ENCODE measurements around the gene TRUB2. TPM values are rescaled to one million over a fixed set of nuclear protein-coding genes. Genes with fewer than 3 reads are reported as not detected.

TRUB2 gene
- total RNA-seq, 1 donor from 2014 or later: 11.3 TPM

GRCh38 chr9:128276008-128276573 lies 46.2 kb downstream of the TRUB2 start, which contains the start of gene SWI5:
Gene SWI5 (plus strand): TSS chr9:128276276.
- Histone ChIP-seq H3K4me1 (peaks cover 45% of the 10 kb centered on the region), H3K4me3 (peak within 1 kb of the TSS; percentile 89 to 99), H3K27ac (peak within 1 kb of the TSS; percentile 92), H3K9me3 (no peaks in the 10 kb centered on the region), H3K36me3 (peaks cover 0 to 21% of the 10 kb centered on the region in 2 donors), H3K27me3 (no peaks in the 10 kb centered on the region)
- TF ChIP-seq POLR2AphosphoS5 (IDR thresholded peaks at IDR 0.05; ENCODE audit: insufficient read depth in 1 of 2, low read depth in 1 of 2): peak; percentile 94 to 99
- no peak for TF ChIP-seq CTCF (IDR thresholded peaks at IDR 0.05)
- peak in 1 of 2 donors; percentile 96 for TF ChIP-seq POLR2A (IDR thresholded peaks at IDR 0.05)
- intact Hi-C loops (cut with DNase I): no loop called here
- peak; percentile 98 to 99 for DNase-seq (ENCODE audit: extremely low spot score in 2 of 2)

DNA sequence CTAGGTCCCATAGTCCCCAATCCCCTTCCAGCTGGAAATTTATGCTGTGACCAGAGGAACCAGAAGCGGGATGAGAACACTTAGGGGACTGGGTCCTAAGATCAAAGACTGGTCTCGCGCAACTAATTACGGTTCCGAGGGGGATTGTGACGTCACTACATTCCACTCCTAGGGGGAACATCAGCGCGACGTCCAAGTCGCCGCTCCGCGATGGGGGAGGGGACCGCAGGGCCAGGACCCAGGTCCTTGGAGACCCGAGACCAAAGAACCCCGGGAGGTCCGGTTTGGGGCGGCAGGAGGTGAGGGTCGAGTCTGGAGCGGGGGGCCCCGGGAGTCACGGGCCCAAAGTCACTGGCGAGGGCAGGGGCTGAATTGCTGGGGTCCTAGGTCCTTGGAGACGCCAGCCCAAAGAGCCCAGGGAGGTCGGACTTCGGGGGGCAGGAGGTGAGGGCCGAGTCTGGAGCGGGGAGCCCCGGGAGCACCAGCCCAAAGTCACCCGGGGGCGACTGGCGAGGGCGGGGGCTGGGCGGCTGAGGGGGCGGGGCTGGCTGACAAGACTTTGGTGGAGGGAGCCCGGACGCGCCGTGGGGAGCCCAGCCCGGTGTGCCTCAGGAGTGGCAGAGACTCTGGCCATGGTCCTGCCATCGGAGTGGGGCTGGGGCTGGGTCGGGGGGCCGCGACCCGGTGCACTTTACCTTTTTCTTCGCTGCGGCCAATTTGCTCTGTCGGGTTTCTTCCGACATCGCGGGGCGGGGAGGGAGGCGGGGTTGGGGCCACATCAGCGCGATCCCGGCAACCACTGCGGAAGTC lies 46.8 kb downstream of the TRUB2 start, which contains the start of gene GOLGA2:
Gene GOLGA2, minus strand, starts transcription at position 810 of the 810 bp plus-strand sequence. Its CDS starts 31 bp downstream, at position 779.
- Histone ChIP-seq H3K4me1 (peaks cover 47% of the 10 kb centered on the region), H3K4me3 (peak within 1 kb of the TSS; percentile 89 to 99), H3K27me3 (no peaks in the 10 kb centered on the region), H3K36me3 (peaks cover 0 to 23% of the 10 kb centered on the region in 2 donors), H3K27ac (peak within 1 kb of the TSS; percentile 92), H3K9me3 (no peaks in the 10 kb centered on the region)
- intact Hi-C loops (cut with DNase I): no loop called here
- TF ChIP-seq CTCF (IDR thresholded peaks at IDR 0.05) (no peak), POLR2AphosphoS5 (IDR thresholded peaks at IDR 0.05; ENCODE audit: insufficient read depth in 1 of 2, low read depth in 1 of 2) (no peak), POLR2A (IDR thresholded peaks at IDR 0.05) (no peak)
- no peak for DNase-seq (ENCODE audit: extremely low spot score in 2 of 2)

DNA sequence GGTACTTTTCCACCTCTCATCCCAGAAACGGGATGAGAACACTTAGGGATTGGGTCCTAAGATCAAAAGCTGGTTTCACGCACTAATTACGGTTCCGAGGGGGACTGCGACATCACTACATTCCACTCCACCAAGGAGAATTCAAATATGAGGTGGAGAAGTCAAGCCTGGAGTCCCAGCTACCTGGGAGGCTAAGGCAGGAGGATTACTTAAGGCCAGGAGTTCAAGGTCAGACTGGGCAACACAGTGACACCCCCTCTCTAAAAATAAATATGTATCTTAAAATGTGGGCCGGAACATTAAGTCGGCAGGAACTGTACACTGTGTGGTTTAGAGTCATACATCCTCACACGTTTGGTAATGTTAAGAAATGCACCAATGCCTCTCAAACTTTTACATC lies 48.0 kb downstream of the TRUB2 start:
- H3K36me3 ChIP-seq: peaks cover 0 to 25% of the 10 kb centered on the region in 2 donors
- intact Hi-C loops (cut with DNase I): no loop called here
- DNase-seq (ENCODE audit: extremely low spot score in 2 of 2): no peak
- H3K9me3 ChIP-seq: no peaks in the 10 kb centered on the region
- no peak for TF ChIP-seq CTCF (IDR thresholded peaks at IDR 0.05)
- no peak for TF ChIP-seq POLR2AphosphoS5 (IDR thresholded peaks at IDR 0.05; ENCODE audit: insufficient read depth in 1 of 2, low read depth in 1 of 2)
- TF ChIP-seq POLR2A (IDR thresholded peaks at IDR 0.05): no peak
- H3K4me1 ChIP-seq: peaks cover 47% of the 10 kb centered on the region
- peak overlapping the region; percentile 92 for H3K27ac ChIP-seq
- H3K27me3 ChIP-seq: no peaks in the 10 kb centered on the region
- H3K4me3 ChIP-seq: peak overlapping the region; percentile 89 to 99

- H3K4me1 ChIP-seq: peaks cover 39% of the 10 kb centered on the region
- intact Hi-C loops (cut with DNase I): no loop called here
- TF ChIP-seq CTCF (IDR thresholded peaks at IDR 0.05): no peak
- no peak for TF ChIP-seq POLR2A (IDR thresholded peaks at IDR 0.05)
- TF ChIP-seq POLR2AphosphoS5 (IDR thresholded peaks at IDR 0.05; ENCODE audit: insufficient read depth in 1 of 2, low read depth in 1 of 2): no peak
- no peaks in the 10 kb centered on the region for H3K9me3 ChIP-seq
- no peak for DNase-seq (ENCODE audit: extremely low spot score in 2 of 2)
- no peak overlapping the region for H3K27ac ChIP-seq
- H3K4me3 ChIP-seq: no peak overlapping the region
- H3K36me3 ChIP-seq: peaks cover 0 to 32% of the 10 kb centered on the region in 2 donors
- H3K27me3 ChIP-seq: no peaks in the 10 kb centered on the region
Observed at GRCh38 chr9:128271512-128271911, 50.7 kb downstream of the TRUB2 start.

Measured in vagina (tissue), 2 donors.